GM19438 (cell line): ENCODE measurements around the gene PPP2R5C.
"Not testable (repeated sequence)": the region's sequence is repeated elsewhere in the genome, so short reads cannot be mapped to it uniquely, and the experiment has no call there.

Experiments used
- ATAC-seq: cut with Tn5 transposase; IDR thresholded peaks from one replicate; pipeline ENCODE4 v1.9.1; 2021; ENCODE audit warnings: low read depth; ENCODE audit not compliant: unreplicated experiment

The PPP2R5C gene

DNA sequence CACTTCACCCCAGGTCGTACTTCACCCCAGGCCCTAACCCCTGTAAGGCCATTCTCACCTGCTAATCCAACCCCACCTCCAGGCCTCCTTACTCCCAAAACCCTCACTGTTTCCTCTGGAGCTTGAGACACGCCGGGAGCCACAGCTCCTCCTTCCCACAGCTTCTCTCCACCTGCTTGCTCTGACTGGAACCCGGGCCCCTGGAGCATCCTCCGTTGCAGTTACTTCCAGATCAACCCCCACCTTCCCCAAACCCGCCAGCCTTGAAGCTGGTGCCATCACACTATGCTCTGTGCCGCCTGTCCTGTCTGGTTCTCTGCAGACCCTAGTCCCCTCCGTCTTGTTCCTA is 34.6 kb upstream of the PPP2R5C start:
- no peak for ATAC-seq

DNA sequence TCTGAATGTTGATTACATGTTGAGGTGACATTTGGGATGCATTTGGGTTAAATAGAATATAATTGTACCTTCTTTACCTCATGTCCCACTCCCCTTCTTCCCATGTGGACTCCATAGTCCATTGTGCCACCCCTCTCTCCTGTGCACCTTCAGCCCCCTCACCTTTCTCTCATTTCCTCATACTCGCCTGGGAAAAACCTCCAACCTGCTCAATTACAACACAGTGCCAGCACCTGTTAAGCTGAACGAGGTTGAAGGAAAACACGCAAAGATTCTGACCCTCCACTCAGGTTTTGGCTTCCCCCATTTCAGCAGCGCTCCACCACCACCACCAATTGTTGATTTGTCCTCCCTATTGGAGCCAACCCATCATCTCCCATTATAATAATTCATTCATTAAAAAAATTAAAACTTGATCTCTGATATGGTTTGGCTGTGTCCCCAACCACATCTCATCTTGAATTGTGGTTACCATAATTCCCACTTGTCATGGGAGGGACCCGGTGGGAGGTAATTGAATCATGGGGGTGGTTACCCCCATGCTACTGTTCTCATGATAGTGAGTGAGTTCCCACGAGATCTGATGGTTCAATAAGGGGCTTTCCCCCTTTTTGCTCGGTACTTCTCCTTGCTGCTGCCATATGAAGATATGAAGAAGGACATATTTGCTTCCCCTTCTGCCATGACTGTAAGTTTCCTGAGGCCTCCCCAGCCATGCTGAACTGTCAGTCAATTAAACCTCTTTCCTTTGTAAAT is 33.7 kb upstream of the PPP2R5C start:
- no peak for ATAC-seq

DNA sequence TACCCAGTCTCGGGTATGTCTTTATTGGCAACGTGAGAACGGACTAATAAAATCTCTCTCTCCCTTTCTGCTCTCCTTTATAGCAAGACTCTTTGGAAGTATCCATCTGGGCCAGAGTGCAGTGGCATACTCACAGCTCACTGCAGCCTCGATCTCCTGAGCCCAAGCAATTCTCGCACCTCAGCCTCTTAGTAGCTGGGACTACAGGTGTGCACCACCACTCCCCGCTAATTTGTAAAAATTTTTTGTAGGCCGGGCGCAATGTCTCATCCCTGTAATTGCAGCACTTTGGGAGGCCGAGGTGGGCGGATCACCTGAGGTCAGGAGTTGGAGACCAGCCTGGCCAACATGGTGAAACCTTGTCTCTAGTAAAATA is 33.2 kb upstream of the PPP2R5C start:
- ATAC-seq, result no peak

DNA sequence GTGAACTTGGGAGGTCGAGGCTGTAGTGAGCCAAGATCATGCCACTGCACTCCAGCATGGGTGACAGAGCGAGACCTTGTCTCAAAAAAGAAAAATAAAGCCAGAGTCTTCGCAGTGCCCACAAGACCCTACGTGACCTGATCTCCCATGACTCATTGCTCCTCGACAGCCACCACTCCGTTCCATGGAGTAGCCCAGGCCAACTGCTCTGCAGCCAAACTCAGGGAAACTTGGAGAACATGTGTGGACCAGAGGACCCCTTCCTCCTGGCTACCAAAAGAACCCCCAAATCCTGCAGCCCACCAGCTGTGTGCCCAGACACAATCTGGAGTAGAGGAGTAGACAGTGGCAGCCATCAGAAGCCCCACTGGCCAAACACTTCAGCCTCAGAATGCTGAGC is 32.1 kb upstream of the PPP2R5C start:
- ATAC-seq, result no peak

DNA sequence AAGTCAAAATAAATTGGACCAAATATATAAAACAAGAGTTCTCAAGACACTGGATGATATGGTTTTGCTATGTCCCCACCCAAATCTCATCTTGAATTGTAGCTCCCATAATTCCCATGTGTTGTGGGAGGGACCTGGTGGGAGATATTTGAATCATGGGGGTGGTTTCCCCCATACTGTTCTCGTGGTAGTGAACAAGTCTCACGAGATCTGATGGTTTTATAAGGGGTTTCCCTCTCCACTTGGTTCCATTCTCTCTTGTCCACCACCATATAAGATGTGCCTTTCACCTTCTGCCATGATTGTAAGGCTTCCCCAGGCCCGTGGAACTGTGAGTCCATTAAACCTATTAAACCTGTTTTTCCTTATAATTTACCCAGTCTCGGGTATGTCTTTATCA is 31.4 kb upstream of the PPP2R5C start:
- ATAC-seq, result not testable (repeated sequence)

DNA sequence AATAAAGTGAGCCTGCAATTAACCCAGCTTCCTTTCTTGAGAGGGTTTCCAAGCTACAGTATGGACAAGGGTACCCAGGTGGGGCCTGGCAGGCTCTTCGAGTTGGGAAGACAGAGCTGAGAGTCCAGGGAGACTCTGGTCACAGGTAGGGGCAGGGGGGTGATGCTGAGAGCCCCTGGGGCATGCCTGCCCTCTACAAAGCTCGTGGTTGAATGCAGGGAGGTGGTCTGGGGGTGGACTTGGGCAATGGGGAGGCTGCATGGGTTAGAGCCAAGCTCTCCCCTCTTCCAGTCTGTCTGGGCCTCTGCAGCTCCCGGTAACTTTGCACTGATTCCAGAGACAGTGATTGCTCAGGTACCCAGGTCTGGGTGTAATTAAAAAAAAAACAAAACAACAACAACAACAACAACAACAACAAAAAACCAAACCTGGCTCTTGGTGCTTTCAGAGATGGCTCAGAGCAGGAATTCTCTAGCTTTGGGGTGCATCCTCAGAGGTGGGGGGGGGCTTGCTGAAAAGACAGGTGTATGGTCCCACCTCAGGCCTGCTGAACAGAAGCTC is 30.8 kb upstream of the PPP2R5C start:
- no peak for ATAC-seq

DNA sequence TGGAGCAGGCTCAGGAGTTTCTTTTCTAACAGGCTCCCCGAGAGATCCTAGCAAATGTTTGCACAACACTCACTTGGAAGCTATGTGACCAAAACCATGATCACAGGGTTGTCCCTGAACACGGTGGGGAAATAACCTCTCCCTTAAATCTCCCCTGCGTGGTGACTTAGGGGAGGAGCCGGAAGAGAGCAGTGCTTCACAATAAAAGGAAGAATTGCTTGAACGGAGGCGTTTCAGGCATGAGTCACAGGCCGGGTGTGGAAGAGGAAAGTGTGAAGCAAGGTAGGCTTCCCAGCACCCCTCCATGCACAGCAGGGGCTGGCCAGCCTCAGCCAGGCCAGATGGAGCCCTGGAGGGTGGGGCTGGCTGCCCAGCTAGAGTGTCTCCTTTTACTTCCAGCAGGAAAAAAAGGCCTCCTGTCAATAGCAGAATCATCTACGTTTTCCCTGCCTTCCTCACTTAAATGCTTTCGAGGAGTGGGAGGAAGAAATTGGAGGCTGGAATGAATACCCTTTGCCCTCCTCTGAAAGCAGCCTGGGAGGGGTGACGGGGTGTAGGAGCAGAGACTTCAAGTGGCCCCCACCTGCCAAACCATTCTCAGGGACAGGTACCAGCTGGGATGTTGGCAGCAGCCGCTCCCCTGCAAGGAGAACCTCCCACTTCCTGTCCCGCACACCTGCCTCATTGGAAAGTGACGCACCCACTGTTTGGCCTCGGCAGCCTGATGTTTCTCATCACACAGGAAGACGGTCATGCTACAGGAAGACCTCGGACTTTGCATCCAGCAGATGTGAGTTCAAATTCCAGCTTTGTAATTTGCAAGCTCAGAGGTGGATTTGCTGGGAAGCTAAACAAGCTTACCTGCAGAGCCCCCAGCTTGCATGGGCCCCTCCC is 30.1 kb upstream of the PPP2R5C start:
- ATAC-seq, result peak; percentile 66

DNA sequence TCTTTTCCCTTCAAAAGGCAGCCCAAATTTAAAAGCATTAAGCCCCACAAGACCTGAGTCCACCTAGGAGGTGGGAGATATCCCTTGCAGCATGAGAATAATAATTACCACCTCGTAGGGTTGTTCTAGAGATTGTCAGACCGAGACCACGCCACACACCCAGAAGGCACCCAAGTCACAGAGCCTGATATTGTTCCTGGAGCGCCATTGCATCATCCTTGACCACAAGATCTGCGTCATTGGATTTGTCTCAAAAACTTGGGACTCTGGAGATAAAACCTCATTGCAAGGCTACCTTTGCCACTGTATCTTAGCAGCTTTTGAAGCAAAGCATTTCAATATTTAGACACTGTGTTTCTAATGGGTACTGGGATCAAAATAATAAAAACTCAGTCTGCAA is 29.4 kb upstream of the PPP2R5C start:
- no peak for ATAC-seq

DNA sequence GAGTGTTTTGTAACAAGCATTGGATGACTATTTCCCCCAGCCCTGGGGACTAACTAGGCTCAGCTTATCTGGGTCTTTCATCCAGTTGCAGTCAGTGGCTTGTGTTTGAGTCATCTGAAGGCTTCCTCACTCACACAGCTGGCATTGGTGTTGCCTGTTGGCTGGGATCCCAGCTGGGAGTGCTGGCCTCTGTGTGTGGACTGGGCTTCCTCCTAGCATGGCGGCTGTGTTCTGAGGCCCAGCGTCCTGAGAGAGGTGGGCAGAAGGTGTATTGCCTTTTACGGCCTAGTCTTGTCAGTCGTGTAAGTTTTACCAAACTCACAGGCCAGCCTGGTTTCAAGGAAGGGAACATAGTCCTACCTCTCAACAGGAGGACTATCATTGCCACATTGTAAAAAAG is 28.3 kb upstream of the PPP2R5C start:
- ATAC-seq, result no peak

DNA sequence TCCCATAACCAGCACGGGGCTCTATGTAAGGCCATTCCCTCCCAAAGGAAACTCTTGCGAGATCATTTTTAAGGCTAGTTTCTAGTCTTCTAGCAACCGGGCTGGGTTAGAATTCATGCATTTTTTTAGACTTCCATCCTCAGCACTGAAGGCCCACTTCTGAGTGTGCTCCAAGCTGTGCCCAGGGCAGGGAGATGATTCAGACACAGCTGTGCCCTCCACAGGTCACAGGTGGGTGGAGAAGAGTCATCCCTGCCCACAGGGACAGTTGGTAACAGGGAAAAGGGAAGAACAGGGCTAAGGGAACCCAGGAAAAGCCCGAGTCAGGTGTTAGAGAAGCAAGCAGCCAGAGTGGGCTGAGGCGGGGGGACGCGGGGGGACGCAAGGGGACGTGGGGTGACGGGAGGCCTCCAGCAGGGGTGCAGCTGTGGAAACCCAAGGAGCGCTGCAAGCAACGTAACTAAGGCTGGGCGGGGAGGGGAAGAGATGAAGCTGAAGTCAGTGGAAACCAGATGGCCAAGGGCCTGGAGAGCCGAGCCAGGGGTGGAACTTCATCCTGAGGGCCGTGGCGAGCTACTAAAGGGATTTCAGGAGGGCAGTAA is 27.2 kb upstream of the PPP2R5C start:
- ATAC-seq, result no peak

DNA sequence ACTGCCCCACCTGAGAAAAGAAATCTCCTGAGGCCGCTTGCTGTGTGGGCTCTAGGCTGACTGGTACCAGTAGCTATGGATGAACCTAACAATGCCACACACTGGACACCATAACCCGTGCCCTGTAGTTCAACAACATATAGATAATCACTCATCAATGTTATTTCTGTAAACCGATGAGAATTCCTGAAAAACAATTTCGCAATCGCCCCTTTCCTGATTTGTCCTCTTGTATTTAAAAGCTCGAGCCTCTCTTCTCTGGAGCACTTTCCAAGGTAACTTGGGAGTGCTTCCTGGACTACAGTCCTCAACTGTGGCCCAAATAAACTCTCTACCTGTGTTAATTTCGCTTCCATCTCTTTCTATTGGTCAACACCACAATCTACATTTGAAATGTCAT is 26.1 kb upstream of the PPP2R5C start:
- no peak for ATAC-seq

DNA sequence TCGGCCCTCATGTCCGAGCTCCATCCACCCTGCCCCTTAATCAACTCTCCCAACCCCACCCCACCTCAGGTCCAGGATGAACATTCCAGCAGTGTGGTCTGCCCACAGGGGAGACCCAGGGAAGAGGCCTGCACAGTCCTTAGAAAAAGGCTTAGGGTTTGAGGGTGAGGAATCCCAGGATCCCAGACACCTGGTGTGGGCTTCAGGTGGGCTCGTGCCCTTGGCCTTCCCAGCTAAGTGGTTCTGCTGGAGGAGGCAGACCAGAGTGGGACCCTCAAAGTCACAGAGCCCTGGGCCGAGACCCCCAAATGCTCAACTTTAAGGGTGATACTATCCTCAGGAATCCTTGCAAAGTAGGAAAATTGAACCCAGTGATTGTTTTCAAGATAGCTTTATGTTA is 25.4 kb upstream of the PPP2R5C start:
- no peak for ATAC-seq

DNA sequence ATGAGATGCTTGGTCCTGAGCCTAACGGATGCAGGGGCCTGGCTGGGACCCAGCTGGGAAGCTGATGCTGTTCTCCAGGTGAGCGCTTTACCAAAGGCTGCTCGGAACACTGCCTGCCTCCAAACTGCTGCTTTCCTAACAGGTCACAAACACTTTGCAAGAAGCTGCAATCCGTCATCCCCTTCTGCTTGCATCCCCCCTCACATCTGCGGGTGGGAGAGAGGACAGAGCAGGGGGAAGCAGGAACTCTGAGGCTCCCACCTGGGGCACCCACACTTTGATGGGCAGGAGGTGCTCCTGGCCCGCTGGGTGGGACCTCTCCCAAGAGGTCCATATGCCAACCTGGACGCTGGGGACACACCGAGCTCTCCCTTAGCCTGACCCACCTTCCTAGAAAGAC is 24.9 kb upstream of the PPP2R5C start:
- no peak for ATAC-seq

DNA sequence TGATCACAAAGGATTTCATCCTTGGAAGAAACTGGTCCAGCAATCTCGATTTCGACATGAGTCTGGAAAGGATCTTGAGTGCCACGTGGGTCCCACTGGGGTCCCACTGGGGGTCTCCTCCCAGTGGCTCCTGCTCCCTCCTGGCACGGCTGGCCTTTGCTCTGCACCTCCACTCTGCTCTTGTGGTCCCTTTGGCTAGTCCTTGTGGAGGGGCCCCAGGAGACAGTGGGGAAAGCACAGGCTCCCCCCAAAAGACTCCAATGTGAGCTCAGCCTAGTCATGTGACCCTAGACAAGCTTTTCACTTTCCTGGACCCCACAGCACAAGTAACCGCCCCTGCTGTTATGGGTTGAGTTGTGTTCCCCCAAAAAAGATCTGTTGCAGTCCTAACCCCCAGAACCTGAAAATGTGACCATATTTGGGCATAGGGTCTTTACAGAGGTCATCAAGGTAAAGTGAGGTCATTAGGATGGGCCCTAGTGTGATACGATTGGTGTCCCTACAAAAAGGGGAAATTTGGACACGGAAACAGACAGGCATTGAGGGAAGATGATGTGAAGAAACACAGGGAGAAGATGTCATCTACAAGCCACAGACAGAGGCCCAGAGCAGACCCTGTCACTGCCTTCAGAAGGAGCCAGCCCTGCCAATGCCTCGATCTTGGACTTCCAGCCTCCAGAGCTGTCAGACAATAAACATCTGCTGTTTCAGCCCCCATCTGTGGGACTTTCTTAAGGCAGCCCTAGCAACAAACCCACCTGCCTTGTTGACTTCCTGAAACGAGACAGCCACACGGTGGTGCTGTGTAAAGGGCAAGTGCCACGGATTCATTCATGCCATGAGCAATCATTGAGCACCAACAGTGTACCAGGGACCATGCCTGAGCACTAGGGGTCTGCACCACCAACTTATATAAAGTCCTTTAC is 23.8 kb upstream of the PPP2R5C start:
- no peak for ATAC-seq

DNA sequence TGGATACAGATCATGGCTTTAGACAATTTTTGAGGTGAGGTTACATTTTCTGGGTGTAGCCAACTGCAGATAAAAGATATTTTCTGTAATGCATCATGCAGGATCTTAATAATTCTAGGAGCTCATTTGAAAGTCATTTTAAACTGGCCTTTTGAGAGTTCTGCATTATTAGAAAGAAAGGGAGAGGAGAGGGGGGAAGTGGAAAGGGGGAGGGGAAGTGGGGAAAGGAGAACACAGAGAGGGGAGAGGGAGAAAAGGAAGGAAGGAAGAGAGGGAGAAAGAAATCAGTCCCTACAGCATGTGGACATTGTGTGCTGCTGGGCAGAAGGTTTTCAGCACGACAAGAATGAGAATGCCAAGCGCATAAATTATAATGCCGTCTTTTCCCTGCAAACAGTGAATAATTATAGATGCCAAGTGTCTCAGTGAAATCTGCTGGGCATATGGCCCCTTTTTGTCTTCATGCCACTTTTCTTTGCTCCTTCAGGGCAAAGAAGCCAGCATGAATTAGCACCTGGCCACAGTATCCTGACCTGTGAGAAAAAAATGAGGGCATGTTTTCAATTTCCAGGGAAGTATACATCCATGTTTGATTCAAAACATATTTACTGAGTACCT is 22.7 kb upstream of the PPP2R5C start:
- ATAC-seq, result no peak

DNA sequence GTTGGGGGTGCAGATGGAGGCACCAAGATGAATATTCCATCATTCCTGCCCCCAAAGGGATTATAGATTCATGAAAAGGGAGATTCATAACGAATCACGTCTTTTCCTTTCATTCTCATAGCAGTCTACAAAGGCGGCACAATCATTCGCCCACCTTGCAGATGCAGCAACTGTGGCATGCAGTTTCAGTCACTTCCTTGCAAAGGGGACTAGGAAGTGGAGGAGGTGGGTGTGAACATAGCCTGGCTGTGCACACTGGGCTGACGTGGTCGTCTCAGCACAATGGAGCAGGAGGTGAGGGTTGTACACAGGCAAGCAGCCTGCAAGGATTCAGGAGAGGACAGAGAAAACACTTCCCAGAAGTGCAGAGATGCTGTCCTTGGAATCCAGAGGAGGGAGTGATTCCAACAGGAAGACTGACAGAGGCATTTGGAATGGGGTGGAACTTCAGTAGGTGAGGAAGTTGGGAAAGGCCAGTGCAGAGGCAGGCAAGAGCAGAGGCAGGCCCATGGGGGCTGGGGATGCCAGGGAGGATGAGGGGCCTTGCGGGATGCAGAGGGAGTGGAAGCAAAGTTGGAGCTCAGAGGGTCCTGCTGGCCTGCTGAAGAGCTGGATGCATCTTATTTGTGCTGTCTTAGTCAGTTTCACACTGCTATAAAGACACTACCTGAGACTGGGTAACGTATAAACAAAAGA is 21.9 kb upstream of the PPP2R5C start:
- no peak for ATAC-seq

DNA sequence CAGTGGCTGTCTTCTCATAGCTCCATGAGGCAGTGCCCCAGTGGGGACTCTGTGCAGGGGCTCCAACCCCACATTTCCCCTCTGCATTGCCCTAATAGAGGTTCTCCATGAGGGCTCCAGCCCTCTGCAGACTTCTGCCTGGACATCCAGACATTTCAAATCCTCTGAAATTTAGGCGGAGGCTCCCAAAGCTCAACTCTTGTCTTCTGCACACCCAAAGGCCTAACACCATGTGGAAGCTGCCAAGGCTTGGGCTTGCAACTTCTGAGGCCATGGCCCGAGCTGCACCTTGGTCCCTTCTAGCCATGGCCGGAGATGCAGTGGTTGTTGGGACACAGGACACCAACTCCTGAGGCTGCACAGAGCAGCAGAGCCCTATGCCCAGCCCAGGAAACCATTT is 20.5 kb upstream of the PPP2R5C start:
- no peak for ATAC-seq

DNA sequence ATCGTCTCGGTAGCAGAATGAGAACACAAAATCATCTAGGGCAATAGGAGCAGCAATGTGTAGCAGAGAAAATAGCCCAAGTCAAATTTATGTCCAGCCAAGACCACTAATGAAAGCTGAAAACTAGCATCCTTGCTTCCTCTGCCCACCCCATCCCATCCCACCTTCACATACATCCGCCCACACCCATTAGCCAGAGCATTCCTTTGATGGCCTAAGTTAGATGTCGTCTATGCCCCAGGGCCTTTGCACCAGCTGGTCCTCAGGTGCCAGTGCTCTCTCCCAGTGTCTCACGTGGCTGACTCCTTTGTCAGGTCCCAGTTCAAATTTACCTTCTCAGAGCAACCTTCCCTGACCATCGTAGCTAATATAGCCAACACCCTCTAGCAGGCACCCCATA is 17.8 kb upstream of the PPP2R5C start:
- ATAC-seq, result no peak

DNA sequence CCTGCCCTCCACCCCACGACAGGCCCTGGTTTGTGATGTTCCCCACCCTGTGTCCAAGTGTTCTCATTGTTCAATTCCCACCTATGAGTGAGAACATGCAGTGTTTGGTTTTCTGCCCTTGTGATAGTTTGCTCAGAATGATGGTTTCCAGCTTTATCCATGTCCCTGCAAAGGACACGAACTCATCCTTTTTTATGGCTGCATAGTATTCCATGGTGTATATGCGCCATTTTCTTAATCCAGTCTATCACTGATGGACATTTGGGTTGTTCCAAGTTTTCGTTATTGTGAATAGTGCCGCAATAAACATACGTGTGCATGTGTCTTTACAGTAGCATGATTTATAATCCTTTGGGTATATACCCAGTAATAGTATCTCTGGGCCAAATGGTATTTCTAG is 17.1 kb upstream of the PPP2R5C start:
- not testable (repeated sequence) for ATAC-seq
